ENCODE results near the gene TEX14.

DNA sequence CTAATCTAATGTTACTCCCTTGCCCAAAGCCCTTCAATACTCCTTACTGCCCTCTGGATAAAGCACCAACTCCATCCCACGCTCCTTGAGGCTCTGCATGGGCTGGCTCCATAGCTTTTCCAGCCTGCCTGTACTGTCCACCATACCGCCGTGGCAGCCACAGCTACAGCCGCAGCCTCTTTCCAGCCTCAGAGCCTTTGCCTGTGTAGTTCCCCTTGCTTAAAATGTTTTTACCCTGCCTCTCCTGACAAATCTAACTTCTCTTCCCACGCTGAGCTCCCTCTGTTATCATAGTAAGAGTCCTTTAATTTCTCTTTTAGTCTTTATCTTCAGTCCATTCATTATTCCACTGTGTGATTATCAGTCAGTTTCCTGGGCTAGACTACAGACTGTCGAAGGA, 22.0 kb downstream of the TEX14 start:
- TF ChIP-seq, protein P1, sequence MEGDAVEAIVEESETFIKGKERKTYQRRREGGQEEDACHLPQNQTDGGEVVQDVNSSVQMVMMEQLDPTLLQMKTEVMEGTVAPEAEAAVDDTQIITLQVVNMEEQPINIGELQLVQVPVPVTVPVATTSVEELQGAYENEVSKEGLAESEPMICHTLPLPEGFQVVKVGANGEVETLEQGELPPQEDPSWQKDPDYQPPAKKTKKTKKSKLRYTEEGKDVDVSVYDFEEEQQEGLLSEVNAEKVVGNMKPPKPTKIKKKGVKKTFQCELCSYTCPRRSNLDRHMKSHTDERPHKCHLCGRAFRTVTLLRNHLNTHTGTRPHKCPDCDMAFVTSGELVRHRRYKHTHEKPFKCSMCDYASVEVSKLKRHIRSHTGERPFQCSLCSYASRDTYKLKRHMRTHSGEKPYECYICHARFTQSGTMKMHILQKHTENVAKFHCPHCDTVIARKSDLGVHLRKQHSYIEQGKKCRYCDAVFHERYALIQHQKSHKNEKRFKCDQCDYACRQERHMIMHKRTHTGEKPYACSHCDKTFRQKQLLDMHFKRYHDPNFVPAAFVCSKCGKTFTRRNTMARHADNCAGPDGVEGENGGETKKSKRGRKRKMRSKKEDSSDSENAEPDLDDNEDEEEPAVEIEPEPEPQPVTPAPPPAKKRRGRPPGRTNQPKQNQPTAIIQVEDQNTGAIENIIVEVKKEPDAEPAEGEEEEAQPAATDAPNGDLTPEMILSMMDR (conservative IDR thresholded peaks at IDR 0.05) = no peak
- TF ChIP-seq EZH2 (IDR thresholded peaks at IDR 0.05; ENCODE audit: low read depth) = no peak

All from PC-9 (cell line).